NCI-H82 (cell line): ENCODE measurements around the gene LHFPL2.

Source experiments
- DNase-seq: peaks from one replicate; lab custom pipeline; 2025; lab: John Stamatoyannopoulos, UW

LHFPL2 gene

GRCh38 chr5:78544561-78545201 is 103.9 kb downstream of the LHFPL2 start:
- DNase-seq, result no peak

- DNase-seq, result no peak
Measured at GRCh38 chr5:78543916-78544315, 104.7 kb downstream of the LHFPL2 start.

DNA sequence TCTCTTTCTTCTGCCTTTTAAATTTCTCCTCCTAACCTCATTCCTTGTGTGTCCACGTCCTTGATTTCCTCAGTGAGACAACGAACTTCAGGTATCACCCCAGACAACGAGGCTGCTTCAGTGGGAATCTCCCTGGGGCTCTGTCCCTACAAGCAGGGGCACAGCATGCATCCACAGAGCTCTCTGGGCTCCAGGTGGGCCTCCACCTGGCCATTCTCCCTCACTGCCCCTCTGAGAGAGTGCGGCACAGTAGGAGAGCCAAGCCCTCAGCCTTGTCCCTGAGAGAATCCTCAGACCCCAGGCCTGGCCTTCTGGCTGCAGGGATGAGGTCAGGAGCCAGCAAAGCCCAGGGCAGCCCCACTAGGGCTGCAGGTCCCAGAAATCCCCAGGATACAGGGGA is 105.3 kb downstream of the LHFPL2 start:
- DNase-seq, result no peak

- DNase-seq, result no peak
Measured at GRCh38 chr5:78542321-78542840, 106.2 kb downstream of the LHFPL2 start.

DNA sequence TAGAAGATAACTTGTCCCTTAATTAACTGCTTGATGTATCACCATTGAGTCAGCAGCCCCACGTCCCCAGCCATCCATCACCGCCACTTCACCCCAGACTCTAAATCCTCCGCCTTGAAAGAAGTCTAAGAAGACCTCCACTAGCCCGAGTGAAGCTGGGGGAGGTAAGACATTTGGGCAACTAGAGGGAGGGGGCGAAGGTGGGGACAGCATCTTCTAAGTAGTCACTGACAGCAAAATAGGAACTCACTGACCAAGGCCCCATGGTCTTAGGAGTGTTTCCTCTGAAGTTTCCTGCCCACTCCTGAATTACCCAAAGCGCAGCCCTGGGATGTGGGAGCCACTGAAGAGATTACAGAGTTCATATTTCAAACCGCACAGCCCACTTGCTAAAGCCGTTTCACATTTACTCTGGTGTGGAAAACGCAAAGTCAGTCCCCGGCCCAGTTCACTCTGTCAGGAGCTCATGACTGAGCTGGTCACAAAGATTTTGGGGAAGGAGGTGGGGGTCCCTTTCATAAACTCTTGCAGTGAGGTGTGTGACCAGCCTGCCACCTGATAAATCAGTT is 107.4 kb downstream of the LHFPL2 start:
- DNase-seq, result no peak

- no peak for DNase-seq
Measured at GRCh38 chr5:78540335-78541085, 108.1 kb downstream of the LHFPL2 start.

GRCh38 chr5:78538240-78538850 is 110.2 kb downstream of the LHFPL2 start:
- no peak for DNase-seq

DNA sequence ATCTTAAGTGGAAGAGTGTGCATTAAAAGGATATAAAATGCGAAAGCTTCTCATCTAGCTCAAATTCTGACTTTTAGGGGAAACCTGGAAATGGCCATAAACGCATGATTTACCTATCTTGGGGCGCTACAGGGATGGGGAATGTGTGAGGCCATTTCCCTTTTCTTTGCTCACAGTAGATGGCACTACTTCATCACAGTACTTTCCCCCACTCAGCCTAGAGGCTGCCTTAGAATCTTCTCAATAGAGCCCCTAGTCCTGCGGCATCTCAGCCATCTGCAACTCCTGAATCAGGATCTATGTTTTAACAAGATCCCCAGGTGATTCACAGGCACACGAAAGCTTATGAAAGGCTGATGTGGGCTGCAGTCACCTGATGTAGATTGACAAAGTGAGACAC is 110.8 kb downstream of the LHFPL2 start:
- DNase-seq, result peak; percentile 69

DNA sequence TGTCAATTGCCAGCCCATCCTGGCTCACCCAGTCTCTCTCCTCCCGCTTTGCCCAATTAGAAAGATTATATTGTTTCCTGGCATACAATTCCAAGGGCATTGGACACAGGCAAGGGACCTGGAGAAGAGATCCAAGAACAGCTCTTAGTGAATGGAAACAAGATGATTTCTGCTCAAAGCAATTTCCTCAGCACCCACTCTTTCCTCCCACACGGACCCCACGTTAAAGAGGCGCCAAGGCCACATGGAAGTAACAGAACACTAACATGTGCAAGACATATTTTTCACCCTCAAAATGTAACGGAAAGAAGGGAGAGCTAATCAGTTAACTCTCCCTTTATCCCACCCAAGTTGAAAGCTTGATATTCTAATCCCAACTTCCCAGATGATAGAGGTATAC is 111.2 kb downstream of the LHFPL2 start:
- no peak for DNase-seq

DNA sequence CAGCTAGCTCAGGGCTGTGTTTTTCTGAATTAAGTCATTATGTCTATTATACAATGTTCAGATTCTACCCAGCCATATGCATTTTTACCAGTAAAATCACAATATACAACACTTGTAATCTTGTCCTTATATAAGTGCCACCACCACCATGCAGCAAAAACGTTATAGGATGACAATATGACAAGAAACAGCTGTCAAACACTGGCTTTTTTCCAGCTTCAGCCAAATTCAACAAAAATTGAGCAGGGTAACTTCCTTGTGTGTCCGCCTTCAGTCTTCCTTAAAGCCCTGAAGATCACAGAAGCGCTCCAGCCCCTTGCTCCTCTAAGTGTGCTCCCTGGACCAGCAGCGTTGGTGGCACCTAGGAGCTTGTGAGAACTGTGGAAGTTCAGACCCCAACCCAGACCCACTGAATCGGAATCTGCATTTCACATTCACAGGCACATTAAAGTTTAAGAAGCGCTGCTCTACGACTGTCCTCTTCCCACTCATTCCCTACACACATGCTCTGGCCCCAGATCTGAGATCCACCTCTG is 111.8 kb downstream of the LHFPL2 start:
- DNase-seq, result no peak

GRCh38 chr5:78534905-78535200 is 113.7 kb downstream of the LHFPL2 start:
- DNase-seq, result no peak

DNA sequence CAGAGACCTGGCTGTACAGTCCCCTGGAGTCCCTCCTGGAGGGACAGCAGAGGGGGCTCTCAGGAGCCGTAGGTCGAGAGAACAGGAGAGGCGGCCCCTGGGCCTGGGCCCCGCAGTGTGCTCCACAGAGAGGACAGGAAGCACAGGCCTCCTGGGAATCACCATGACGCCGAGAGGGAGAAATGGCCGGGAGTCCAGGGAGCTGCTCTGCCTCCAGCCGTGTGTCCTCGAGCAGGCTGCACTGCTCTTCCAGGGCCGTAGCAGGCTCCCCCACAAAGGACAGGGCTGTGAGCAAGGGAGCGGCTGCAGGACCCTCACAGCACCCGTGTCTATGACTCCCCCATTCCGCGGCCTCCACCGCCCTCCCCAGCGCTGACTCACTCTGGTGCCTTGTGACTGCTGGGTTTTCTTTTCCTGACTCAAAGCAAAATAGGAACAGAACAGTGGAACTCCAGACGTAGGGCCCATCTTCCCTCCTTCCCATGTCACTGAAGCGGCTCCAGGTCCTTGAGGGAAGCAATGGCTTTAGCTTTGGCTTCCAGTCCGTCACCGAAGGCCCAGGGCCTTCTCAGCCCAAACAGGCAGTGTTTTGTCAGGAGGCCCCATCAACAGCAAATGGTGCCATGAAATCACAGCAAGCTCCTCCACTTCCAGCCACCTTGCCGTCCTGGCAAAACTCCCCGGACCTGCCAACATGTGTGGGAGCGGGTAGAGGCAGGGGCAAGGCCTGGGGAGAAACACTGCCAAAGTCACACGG is 114.2 kb downstream of the LHFPL2 start:
- no peak for DNase-seq

- peak; percentile 58 for DNase-seq
Measured at GRCh38 chr5:78533356-78533755, 115.2 kb downstream of the LHFPL2 start.

GRCh38 chr5:78530342-78531096 is 118.1 kb downstream of the LHFPL2 start:
- no peak for DNase-seq

- DNase-seq, result no peak
Measured at GRCh38 chr5:78527925-78528324, 120.6 kb downstream of the LHFPL2 start.

- peak; percentile 7 for DNase-seq
Measured at GRCh38 chr5:78527054-78527859, 121.3 kb downstream of the LHFPL2 start.

- no peak for DNase-seq
Measured at GRCh38 chr5:78526049-78526525, 122.5 kb downstream of the LHFPL2 start.

- no peak for DNase-seq
Measured at GRCh38 chr5:78523314-78524193, 125.0 kb downstream of the LHFPL2 start.
